Islet precursor cell (in vitro differentiated cells): ENCODE data around the gene IZUMO1.
"Not testable (repeated sequence)": the region's sequence is repeated elsewhere in the genome, so short reads cannot be mapped to it uniquely, and the experiment has no call there.

Experiments
- DNase-seq: peaks from one replicate; pipeline ENCODE4 v3.0.0-alpha.2; 2018

The IZUMO1 gene

GRCh38 chr19:48711106-48711662 lies 35.5 kb downstream of the IZUMO1 start:
- no peak for DNase-seq

GRCh38 chr19:48708471-48708870 lies 38.2 kb downstream of the IZUMO1 start:
- DNase-seq = no peak

- DNase-seq = no peak
Observed at GRCh38 chr19:48705431-48705830, 41.3 kb downstream of the IZUMO1 start.

DNA sequence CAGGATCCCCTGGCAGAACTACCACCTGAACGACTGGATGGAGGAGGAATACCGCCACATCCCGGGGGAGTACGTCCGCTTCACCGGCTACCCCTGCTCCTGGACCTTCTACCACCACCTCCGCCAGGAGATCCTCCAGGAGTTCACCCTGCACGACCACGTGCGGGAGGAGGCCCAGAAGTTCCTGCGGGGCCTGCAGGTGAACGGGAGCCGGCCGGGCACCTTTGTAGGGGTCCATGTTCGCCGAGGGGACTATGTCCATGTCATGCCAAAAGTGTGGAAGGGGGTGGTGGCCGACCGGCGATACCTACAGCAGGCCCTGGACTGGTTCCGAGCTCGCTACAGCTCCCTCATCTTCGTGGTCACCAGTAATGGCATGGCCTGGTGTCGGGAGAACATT lies 43.4 kb downstream of the IZUMO1 start:
- DNase-seq = no peak

DNA sequence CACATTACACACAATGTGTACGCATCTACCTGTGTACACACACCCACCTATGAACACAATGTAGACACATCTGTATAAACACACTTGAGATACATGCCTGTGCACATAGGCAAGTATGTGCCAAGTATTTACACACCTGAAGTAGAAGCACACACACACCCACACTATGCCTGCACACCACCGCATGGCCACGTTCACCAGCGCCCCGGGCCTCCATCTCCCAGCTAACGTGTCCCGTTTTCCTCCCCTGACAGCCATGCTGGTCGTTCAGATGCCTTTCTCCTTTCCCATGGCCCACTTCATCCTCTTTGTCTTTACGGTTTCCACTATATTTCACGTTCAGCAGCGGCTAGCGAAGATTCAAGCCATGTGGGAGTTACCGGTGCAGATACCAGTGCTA lies 44.0 kb downstream of the IZUMO1 start:
- no peak for DNase-seq

DNA sequence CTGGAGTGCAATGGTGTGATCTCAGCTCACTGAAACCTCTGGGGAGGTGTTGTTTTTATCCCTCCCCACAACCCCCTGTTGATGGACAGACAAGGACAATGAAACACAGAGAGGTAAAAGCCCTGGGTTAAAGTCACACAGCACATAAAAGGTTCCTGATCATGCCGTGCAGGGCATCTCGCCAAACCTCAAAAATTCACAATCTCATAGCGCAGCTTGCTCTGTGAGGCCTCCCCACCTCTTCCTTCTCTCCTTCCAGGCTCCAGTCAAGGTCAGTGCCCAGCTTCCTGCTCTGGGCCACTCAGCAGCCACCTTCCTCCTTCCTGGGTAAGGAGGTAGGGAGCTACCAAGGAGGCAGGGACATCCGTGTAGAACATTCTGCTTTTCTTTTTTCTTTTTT lies 48.7 kb downstream of the IZUMO1 start:
- DNase-seq = no peak

GRCh38 chr19:48696353-48697010 lies 50.2 kb downstream of the IZUMO1 start:
- peak; percentile 73 for DNase-seq

GRCh38 chr19:48695743-48696352 lies 50.9 kb downstream of the IZUMO1 start, which contains the start of gene FUT2:
TSS of gene FUT2 (plus strand) at chr19:48695971. CDS start at chr19:48702957, 6,986 bp downstream.
- peak; percentile 77 for DNase-seq

GRCh38 chr19:48693629-48694028 lies 53.1 kb downstream of the IZUMO1 start:
- DNase-seq = not testable (repeated sequence)
